DND-41 (cell line): ENCODE results near the gene NR0B2.

Source experiments
- CTCF ChIP-seq: IDR thresholded peaks from 2 replicates; pipeline ENCODE4 v1.5.1; 2012; ENCODE audit warnings: borderline replicate concordance, low read length, moderate library complexity, mild to moderate bottlenecking; ENCODE audit not compliant: poor library complexity, severe bottlenecking; ENCODE audit errors: extremely low read depth
- EZH2 ChIP-seq: IDR thresholded peaks from 3 replicates; pipeline ENCODE4 v1.6.1; 2012; ENCODE audit warnings: borderline replicate concordance, low read depth, mild to moderate bottlenecking, moderate library complexity, low read length, inconsistent platforms; ENCODE audit not compliant: severe bottlenecking

GRCh38 chr1:26941311-26941710 lies 27.5 kb upstream of the NR0B2 start:
- TF ChIP-seq CTCF: no peak
- TF ChIP-seq EZH2: no peak
